Liver (tissue), 3 donors: ENCODE measurements around the gene SMURF2.
"Not testable (repeated sequence)": the region's sequence is repeated elsewhere in the genome, so short reads cannot be mapped to it uniquely, and the experiment has no call there.

Experiments used
- ATF3 ChIP-seq: IDR thresholded peaks from 2 replicates; pipeline ENCODE4 v1.6.1; 2016; ENCODE audit warnings: antibody characterized with exemption
- CTCF ChIP-seq: fragments of 150-350 bp; IDR thresholded peaks from 2 replicates; pipeline ENCODE4 v1.5.1; 2017; ENCODE audit warnings: improper control_type of control experiment, low read depth, low read length; ENCODE audit not compliant: missing input control
- GABPA ChIP-seq, 2 donors: IDR thresholded peaks in 1 of 2; conservative IDR thresholded peaks in 1 of 2; 2 replicates each; pipeline ENCODE4 v1.6.1; 2016; ENCODE audit warnings: antibody characterized with exemption in 2 of 2, mild to moderate bottlenecking in 1 of 2, moderate library complexity in 1 of 2
- HNF4A ChIP-seq, 2 donors: conservative IDR thresholded peaks; 2 replicates each; pipeline ENCODE4 v1.6.1; 2016; ENCODE audit warnings: antibody characterized with exemption in 2 of 2, mild to moderate bottlenecking in 2 of 2
- JUND ChIP-seq, 2 donors: IDR thresholded peaks; 2 replicates each; pipeline ENCODE4 v1.6.1; 2016; ENCODE audit warnings: antibody characterized with exemption in 2 of 2
- RAD21 ChIP-seq, 2 donors: IDR thresholded peaks; 2 replicates each; pipeline ENCODE4 v1.6.1; 2016; ENCODE audit warnings: antibody characterized with exemption in 2 of 2, mild to moderate bottlenecking in 2 of 2
- REST ChIP-seq: IDR thresholded peaks from 2 replicates; pipeline ENCODE4 v1.6.1; 2016; ENCODE audit warnings: antibody characterized with exemption, mild to moderate bottlenecking
- SP1 ChIP-seq: IDR thresholded peaks from 2 replicates; pipeline ENCODE4 v1.6.1; 2018; ENCODE audit warnings: antibody characterized with exemption, mild to moderate bottlenecking
- TAF1 ChIP-seq: conservative IDR thresholded peaks from 2 replicates; pipeline ENCODE4 v1.6.1; 2016; ENCODE audit warnings: antibody characterized with exemption, mild to moderate bottlenecking
- TF ChIP-seq, protein P1 (sequence below): IDR thresholded peaks from 2 replicates; pipeline ENCODE4 v1.6.1; 2016; ENCODE audit warnings: antibody characterized with exemption
- donor health status: healthy.
- donor health status: healthy.

DNA sequence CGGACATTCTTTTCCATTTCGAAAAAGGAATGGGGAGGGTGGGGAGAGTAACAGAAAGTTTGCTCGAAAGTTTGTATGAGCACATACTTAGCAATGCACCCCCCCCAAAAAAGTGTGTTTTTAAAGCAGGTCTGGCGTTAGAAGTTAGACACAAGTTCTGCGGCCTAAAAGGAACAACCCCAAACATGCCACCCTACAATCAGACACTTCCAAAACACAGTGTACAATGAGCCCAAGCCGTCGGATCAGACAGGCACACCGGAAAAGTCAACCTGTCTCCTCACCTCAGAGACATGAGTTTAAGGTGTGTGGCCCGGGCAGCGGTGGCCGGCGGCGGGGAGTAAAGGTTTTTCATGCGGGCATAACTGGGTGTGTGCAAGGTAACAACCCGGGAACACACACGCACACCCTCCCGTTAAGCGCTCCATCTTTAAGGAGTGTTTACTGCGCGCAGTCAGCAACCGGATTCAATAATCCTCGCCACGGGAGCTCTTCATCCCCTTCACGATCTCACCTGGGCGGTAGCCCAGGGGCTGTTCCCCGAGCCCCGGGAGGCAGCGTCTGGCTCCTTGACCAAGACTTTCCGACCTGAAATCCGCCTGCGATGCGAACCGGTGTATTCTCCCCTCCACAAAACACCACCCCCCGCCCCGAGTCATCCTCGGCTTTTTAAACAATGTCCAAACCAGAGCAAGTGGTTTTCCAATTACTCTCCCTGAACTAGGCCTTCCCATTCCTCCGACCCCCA lies 955 bp downstream of the SMURF2 start:
- not testable (repeated sequence) for TF ChIP-seq HNF4A (conservative IDR thresholded peaks at IDR 0.05); CTCF; SP1; REST; JUND (IDR thresholded peaks at IDR 0.05); ATF3; TAF1; RAD21 (IDR thresholded peaks at IDR 0.05); GABPA (IDR thresholded peaks at IDR 0.05 in 1 of 2, conservative IDR thresholded peaks at IDR 0.05 in 1 of 2)
- TF ChIP-seq, protein P1, sequence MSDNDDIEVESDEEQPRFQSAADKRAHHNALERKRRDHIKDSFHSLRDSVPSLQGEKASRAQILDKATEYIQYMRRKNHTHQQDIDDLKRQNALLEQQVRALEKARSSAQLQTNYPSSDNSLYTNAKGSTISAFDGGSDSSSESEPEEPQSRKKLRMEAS: not testable (repeated sequence)
